ENCODE results near the gene CERS6.

CERS6 gene

DNA sequence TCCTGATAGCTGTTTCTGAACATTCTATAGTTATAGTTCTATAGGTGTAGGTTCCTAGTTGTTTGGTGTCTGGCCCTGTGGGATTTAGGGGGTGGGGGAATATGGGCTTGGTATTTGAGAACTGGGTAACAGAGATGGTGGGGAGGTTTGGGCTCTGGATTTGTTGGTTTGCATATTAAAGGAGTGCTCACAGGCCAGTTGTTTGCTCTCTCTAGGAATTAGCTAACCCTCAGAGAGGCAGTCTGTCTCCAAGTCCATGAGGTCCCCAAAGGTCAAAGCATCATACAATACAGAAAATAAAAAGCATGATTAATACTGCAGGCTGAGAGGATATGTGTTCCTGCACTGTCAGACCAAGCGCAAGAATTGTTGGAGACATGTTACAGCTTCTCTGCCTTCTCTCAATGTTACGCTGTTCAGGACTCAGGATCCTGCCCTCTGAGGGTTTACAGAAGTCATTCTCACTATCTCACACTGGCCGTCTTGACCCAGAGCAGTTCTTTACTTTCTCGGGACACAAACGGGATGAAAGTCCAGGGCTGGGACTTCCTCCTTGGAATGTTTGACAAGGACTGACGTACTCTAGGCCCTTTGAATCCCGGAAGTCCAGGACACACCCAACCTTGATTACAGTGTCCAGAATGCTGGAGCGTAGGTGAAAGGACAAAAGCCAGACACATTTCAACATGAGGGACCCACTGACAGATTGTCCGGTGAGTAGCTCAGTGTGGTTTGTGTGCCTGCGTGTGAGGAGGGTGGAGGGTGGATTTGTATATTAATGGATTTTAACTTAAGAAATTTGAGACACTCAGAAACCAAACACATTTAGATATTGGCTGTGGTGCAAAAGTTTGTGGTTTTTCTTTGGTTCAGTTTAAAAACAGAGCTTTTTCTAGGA lies 346.1 kb downstream of the CERS6 start, which contains the start of gene NOSTRIN:
Gene NOSTRIN, plus strand, starts transcription at position 677 of the 898 bp plus-strand sequence. Its CDS starts 10 bp downstream, at position 687.
- DNase-seq (ENCODE audit: low read depth): peak; percentile 61
- no peak within 1 kb of the TSS for H3K4me3 ChIP-seq (ENCODE audit: low read depth, low read length)
- TF ChIP-seq, protein P1, sequence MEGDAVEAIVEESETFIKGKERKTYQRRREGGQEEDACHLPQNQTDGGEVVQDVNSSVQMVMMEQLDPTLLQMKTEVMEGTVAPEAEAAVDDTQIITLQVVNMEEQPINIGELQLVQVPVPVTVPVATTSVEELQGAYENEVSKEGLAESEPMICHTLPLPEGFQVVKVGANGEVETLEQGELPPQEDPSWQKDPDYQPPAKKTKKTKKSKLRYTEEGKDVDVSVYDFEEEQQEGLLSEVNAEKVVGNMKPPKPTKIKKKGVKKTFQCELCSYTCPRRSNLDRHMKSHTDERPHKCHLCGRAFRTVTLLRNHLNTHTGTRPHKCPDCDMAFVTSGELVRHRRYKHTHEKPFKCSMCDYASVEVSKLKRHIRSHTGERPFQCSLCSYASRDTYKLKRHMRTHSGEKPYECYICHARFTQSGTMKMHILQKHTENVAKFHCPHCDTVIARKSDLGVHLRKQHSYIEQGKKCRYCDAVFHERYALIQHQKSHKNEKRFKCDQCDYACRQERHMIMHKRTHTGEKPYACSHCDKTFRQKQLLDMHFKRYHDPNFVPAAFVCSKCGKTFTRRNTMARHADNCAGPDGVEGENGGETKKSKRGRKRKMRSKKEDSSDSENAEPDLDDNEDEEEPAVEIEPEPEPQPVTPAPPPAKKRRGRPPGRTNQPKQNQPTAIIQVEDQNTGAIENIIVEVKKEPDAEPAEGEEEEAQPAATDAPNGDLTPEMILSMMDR (conservative IDR thresholded peaks at IDR 0.05; ENCODE audit: low read depth, low read length): no peak

DNA sequence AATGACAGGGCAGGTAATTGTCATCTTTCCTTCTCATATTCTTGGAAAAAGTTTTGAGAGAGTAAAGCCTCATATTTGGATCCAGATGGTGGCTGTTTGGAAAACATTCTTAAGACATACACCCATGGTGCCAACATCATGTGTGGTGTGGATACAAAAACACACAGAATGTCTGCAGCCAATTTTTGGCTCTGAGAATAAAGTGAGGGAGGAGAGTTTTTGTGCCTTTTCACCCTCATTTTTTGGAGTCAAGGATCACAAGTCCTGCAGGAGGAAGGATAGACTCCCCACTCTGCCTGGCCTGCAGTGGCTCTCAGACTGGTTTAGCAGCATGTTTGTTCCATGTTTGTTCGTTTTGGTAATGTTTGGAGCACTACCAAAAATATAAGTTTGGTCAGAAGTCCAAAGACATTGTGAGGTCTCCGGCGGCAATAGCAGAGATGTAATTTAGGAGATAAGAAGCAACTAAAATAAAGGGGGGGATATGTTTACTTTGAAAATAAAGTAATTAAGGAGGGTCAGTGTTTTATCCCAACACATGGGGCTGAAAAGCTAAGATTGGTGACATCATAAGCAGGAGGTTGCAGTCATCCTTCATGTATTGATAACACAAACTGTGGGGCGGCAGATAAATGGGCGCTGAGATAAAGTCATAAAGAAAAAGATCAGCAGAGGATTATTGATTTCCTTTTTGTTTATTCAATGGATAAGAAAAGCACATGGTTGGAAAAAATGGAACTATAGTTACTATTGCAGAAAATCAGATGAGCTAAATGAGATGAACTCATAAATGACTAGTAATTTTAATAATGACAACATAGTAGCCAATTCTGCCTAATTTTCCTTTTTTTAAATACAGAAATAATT lies 347.0 kb downstream of the CERS6 start:
- DNase-seq (ENCODE audit: low read depth): no peak
- TF ChIP-seq, protein P1 (conservative IDR thresholded peaks at IDR 0.05; ENCODE audit: low read depth, low read length): no peak
- no peak overlapping the region for H3K4me3 ChIP-seq (ENCODE audit: low read depth, low read length)

DNA sequence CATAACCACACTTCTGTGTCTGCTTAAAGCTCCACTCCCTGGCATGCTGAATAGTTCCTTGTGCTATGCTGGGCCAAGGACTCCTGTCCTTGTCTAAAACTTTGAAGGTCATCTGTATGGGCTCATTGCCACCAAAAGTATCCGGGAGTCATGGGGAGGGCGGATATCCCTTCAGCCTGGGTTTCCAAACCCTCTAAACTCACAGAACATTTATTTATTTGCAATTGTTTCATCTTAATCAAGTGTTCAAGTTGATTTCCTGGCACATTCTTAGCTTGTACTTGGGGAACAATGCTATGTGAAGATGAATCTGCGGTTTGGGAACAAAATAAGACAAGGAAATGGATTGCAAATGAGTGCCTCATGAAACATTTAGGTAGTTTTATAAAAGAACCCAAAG lies 348.1 kb downstream of the CERS6 start:
- DNase-seq (ENCODE audit: low read depth): peak; percentile 38
- TF ChIP-seq, protein P1 (conservative IDR thresholded peaks at IDR 0.05; ENCODE audit: low read depth, low read length): no peak
- no peak overlapping the region for H3K4me3 ChIP-seq (ENCODE audit: low read depth, low read length)

DNA sequence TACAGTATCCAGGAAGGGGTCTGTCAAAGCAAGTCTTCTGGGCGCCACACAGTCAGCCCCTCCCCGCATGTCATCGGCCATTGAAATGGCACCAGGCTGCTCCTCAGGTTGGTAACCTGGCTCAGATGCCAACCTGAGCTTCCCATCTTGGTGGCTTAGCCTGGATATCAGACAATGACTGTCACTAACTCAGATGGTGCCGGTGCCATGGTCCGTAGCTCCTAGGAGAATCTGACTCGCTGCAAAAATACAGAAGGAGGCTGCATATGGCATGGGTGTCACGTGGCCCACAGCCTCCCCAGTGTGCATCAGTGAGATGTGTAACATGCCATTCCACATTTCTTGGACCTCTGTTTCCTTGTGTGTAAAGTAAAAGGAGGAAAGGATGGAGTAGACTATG lies 349.5 kb downstream of the CERS6 start:
- no peak for DNase-seq (ENCODE audit: low read depth)
- TF ChIP-seq, protein P1 (conservative IDR thresholded peaks at IDR 0.05; ENCODE audit: low read depth, low read length): no peak
- no peak overlapping the region for H3K4me3 ChIP-seq (ENCODE audit: low read depth, low read length)

DNA sequence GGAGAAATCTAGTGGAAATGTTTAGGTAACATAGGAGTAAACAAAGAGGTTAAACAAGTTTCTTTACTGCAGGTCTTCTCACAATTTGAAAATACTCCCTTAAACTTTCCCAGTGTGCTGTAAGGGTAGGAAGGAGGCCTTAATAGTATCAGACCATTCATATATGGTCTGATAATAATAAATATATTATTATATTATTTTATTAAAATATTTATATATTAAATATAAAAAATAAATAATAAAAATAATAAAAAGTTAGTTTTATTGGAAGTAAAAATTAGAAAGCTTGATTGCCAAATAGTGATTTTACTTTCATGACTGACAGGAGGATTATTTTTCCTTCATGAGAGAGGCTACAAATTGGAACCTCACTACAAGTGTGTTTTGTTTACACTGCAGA lies 353.5 kb downstream of the CERS6 start:
- DNase-seq (ENCODE audit: low read depth): no peak
- TF ChIP-seq, protein P1 (conservative IDR thresholded peaks at IDR 0.05; ENCODE audit: low read depth, low read length): no peak
- no peak overlapping the region for H3K4me3 ChIP-seq (ENCODE audit: low read depth, low read length)

DNA sequence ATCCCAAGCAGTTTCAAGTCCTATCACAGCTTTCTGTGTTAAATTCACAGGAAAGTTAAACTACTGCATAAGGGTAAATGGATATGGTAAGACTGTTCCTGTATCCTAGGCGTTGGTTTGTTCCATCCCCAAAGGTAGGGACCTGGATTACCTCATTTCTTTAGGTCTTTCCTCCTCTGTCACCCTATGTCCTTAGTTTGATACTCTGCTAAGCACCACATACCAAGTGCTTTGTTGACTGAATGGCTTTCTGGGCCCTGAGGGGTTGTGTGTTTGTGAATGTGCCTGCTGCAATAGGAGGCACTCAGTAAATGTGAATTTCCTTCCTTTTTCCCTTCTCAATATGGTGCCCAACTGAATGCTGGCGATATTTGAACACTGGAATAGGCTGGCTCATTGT lies 354.2 kb downstream of the CERS6 start:
- no peak overlapping the region for H3K4me3 ChIP-seq (ENCODE audit: low read depth, low read length)
- DNase-seq (ENCODE audit: low read depth): no peak
- TF ChIP-seq, protein P1 (conservative IDR thresholded peaks at IDR 0.05; ENCODE audit: low read depth, low read length): no peak

Measured in choroid plexus epithelial cell (primary cell).